GM21619 (cell line): ENCODE data around the gene ARPC1A.
"Not testable (repeated sequence)": the region's sequence is repeated elsewhere in the genome, so short reads cannot be mapped to it uniquely, and the experiment has no call there.

ENCODE experiments used
- ATAC-seq: cut with Tn5 transposase; IDR thresholded peaks from one replicate; pipeline ENCODE4 v1.9.1; 2021; ENCODE audit not compliant: unreplicated experiment

Gene ARPC1A

GRCh38 chr7:99320371-99320770 is 5.3 kb upstream of the ARPC1A start:
- ATAC-seq: no peak

DNA sequence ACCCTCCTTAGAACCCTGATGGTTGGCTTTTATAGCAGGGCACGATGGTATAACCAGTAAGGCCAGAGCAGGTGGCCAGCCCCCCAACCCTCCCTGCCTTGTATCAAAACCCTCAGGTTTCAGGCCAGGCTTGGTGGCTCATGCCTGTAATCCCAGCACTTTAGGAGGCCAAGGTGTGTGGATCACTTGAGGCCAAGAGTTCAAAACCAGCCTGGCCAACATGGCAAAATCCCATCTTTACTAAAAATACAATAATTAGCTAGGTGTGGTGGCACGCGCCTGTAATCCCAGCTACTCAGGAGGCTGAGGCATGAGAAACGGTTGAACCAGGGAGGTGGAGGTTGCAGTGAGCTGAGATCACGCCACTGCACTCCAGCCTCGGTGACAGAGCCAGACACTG is 3.0 kb upstream of the ARPC1A start:
- ATAC-seq: not testable (repeated sequence)

- ATAC-seq: no peak
These were observed 1.1 kb upstream of the ARPC1A start for GRCh38 chr7:99324559-99324958.

DNA sequence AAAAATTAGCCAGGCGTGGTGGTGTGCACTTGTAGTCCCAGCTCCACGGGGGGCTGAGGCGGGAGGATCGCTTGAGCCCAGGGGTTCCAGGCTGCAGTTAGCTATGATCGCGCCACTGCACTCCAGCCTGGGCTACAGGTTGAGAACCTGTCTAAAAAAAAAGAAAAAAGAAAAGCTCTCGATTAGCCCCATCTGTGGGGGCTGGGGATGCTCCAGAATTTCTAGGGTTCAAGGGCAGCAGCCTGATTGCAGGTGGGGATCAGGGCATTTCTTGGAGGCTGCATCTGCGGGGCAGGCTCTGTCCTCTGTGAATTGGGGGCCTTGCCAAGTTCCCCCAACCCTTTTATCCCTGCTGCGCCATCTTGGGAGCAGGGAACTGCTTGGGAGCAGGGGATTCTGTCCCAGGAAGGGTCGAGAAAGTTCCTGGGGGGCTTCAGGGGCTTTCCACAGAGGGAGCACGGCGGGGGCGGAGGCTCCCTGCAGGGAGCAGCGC is 651 bp upstream of the ARPC1A start:
- ATAC-seq: no peak

GRCh38 chr7:99326408-99326782 is 697 bp downstream of the ARPC1A start:
- no peak for ATAC-seq

DNA sequence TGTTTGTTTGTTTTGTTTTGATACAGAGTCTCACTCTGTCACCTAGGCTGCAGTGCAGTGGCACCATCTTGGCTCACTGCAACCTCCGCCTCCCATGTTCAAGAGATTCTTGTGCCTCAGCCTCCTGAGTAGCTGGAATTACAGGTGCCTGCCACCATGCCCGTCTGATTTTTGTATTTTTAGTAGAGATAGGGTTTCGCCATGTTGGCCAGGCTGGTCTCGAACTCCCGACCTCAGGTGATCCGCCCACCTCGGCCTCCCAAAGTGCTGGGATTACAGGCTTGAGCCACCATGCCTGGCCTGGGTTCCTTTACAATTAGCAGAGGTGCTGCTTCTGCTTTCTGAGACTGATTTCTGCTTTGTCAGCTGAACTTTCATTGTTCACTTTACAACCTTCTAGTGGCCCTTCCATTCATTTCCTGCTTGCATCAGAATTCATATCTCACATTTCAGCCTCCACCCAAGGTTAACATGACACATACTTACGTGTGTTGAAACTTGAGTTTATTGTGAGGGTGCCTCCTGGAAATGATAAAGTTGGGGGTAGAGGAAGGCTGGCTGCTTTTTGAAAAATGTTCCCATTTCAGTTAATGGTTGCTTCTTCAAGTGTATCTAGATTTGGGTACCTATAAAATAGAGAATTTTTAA is 4.7 kb downstream of the ARPC1A start:
- not testable (repeated sequence) for ATAC-seq

DNA sequence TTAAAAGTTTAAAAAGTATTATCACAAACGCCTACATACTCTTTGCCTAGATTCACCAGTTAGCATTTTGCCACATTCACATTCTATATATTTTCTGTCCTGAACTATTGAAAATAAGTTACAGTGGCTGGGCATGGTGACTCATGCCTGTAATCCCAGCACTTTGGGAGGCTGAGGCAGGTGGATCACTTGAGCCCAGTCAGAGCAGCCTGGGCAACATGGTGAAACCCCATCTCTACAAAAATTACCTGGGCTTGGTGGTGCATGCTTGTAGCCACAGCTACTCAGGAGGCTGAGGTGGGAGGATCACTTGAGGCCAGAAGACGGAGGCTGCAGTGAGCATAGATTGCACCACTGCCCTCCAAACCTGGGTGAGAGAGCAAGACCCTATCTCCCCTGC is 5.3 kb downstream of the ARPC1A start:
- no peak for ATAC-seq

DNA sequence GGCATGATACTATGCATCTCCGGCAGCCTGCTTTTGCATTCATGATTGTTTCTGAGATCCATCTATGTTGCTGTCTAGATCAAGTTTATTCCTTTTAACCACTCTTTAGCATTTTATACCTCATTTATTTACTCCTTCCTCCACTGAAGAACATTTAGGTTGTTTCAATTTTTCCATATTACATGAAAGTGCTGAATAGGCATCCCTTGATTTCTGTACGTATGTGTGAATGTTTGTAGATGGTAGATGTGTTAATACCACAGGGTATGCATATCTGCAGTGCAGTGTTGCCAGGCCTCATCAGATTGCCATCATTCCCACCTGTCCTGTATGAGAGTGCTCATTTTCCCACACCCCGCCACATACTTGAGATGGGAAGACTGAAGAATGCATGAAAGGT is 13.9 kb downstream of the ARPC1A start:
- ATAC-seq: no peak

DNA sequence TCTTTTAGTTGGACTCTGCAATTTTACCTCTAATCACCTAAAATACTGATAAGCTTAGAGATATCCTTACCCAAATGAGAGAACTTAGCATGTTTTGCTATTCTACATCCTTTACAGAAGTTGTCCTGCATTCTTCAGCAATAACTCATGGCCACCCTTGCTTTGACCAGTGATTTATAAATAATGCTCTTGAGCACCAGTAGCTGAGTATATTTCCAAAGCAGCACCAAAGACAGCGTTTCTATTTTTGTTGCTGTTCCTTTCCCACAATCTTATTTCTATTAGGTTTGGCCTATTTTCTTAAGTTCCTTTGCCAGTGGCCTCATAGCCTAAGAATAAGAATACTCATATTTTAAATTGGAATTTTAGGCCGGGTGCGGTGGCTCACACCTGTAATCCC is 15.0 kb downstream of the ARPC1A start:
- ATAC-seq: no peak

GRCh38 chr7:99344061-99344647 is 18.5 kb downstream of the ARPC1A start:
- no peak for ATAC-seq

DNA sequence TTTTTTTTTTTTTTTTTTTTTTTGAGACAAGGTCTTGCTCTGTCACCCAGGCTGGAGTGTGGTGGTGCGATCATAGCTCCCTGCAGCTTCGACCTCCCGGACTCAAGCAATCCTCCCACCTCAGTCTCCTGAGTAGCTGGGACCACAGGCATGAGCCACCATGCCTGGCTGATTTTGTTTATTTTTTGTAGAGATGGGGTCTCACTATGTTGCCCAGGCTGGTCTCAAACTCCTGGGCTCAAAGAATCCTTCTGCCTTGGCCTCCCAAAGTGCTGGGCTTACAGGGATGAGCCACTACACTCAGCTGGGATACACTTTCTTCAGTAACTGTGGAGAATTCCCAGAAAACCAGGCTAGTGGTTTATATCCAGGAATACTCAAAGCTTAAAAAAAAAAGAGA is 24.9 kb downstream of the ARPC1A start:
- ATAC-seq: not testable (repeated sequence)

- ATAC-seq: no peak
These were observed 26.5 kb downstream of the ARPC1A start for GRCh38 chr7:99352247-99352646.

- no peak for ATAC-seq
These were observed 29.4 kb downstream of the ARPC1A start for GRCh38 chr7:99355098-99355497.

DNA sequence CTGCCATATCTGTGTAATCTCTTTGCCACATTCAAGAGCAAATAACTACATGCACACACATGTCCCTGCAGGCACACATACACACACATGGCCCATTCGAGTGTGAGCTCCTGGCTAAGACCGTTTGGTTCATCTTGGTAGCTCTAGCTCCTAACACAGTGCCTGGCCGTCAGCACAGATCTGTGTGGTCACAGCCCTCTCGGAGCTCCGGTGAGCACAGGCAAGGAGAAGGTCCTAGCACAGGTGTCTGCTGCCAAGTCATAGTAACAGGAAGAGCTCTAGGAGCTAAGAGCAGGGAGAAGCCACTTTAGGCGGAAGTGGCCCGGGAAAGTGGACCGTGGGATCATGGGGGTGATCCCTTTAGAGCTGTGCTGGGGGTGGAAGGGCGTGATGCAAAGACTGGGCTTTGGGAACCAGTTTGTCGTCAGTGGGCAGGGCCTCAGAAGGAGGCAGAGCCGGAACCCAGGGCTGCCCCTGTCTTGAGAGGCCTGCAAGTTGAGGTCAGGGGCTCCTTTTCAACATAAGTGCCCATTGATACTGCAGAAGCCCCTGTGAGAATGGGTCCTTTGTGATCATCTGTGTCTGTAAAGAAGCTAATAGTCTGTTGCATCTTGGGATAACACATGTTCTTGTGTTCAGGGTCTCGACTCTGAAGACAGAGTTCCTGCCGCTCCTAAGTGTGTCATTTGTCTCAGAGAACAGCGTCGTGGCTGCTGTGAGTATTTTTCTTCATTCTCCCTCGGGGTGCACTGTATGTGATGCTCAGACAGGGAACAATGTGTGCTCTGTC is 32.2 kb downstream of the ARPC1A start:
- ATAC-seq: no peak

DNA sequence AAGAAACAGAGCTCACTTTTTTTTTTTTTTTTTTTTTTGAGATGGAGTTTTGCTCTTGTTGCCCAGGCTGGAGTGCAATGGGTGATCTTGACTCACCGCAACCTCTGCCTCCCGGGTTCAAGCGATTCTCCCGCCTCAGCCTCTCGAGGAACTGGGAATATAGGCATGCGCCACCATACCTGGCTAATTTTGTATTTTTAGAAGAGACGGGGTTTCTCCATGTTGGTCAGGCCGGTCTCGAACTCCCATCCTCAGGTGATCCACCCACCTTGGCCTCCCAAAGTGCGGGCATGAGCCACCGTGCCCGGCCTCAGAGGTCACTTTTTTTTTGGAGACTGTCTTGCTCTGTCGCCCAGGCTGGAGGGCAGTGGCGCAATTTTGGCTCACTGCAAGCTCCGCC is 32.8 kb downstream of the ARPC1A start:
- not testable (repeated sequence) for ATAC-seq

GRCh38 chr7:99359465-99360154 is 33.9 kb downstream of the ARPC1A start:
- no peak for ATAC-seq

GRCh38 chr7:99362801-99363200 is 37.1 kb downstream of the ARPC1A start:
- no peak for ATAC-seq

- ATAC-seq: no peak
These were observed 37.6 kb downstream of the ARPC1A start for GRCh38 chr7:99363286-99363685.

DNA sequence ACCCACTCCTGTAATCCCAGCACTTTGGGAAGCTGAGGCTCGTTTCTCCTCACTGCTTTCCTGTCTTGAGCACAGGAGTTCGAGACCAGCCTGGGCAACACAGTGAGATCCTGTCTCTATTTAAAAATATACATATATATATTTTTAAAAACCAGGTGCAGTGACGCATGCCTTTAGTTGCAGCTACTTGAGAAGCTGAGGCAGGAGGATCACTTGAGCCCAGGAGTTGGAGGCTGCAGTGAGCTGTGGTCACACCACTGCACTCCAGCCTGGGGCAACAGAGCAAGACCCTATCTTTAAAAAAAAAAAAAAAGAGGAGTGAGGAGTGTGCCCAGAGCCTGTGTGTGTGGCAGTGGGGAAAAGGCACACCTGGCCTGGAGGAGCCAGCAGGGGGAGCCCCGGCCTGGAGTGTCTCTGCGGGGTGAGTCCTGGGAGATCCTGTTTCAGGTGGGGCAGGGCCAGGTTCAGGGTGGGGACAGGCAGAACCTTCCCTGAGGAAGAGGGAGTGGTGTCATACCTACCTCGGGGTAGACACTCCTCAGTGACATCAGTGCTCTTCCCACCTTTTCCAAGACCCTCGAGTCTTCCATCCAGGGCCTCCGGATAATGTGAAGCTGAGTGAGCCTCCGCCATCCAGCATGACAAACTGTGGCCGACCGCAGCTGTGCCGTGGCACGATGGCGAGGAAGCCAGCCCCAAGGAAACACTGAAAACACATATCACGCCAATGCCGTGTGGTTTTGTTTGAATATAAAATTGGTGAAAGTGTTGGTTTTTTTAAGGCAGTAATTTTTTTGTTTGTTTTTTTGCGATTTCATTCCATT is 39.8 kb downstream of the ARPC1A start:
- ATAC-seq: no peak

GRCh38 chr7:99366646-99367045 is 40.9 kb downstream of the ARPC1A start:
- no peak for ATAC-seq
